ENCODE data around the gene INSRR.

- TF ChIP-seq TCF12 (IDR thresholded peaks at IDR 0.05; ENCODE audit: low read depth, low read length) (no peak), MAX (IDR thresholded peaks at IDR 0.05) (no peak), GABPA (IDR thresholded peaks at IDR 0.05; ENCODE audit: borderline replicate concordance, insufficient read depth, low read length) (no peak), EZH2 (IDR thresholded peaks at IDR 0.05; ENCODE audit: low read depth, low read length, severe bottlenecking) (no peak), CTCF (IDR thresholded peaks at IDR 0.05; ENCODE audit: control extremely low read depth in 1 of 3, insufficient read depth in 1 of 3, low read depth in 1 of 3, low read length in 3 of 3) (no peak), CREB1 (IDR thresholded peaks at IDR 0.05) (no peak), SUZ12 (IDR thresholded peaks at IDR 0.05; ENCODE audit: low read length) (no peak)
These were observed 21.0 kb upstream of the INSRR start for GRCh38 chr1:156879876-156880275.
